ENCODE measurements around the gene SUN1. TPM values are rescaled to one million over a fixed set of nuclear protein-coding genes. Genes with fewer than 3 reads are reported as not detected.
A peak's percentile ranks its signal among the peaks of the same experiment; 100 is the strongest.

SUN1 gene
- total RNA-seq, 1 experiment from 2014 or later: 126 TPM

DNA sequence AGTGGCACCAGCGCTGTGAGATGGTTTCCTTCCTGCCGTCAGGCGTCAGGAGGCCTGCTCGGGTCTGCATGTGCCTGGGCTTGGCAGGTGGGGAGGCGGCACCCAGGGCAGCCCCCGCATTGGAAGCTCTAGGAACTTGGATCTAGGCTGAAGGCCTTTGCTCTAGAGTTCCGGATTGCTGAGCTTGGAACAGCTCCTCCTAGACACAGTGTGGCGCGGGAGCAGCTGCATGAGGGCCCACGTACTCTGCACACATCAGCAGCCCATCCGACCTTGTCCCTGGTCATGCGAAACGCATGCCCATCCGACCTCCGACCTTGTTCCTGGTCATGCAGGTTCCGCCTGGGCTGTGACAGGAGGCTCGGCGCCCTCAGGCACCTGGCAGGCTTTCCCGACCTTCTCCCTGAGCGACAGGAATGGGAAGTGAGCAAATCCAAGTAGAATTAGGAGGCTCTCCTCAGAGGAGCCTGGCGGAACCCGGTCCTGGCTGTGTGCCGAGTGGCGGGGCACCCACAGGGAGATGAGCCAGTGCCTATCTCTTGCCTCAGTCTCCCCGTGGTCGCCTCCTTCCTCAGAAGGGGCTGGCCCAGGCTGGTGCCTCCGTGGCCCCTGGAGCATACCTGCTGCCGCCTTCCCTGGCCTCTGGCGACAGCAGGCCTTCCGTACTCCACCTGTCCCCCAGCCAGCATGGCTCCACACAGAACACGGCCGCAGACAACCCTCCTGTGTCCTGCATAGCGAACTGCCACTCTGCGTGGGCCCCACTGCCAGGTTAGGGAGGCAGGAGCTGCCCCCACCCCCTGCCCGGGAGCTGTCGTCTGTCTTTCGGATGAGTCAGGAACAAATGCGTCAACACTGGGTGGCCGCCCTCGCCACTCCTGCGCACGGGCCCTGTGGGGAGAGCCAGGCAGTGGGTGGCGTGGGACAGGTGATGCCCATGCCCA lies 56.1 kb downstream of the SUN1 start:
- no peak for DNase-seq (ENCODE audit: unreplicated experiment)
- TF ChIP-seq, protein P1, sequence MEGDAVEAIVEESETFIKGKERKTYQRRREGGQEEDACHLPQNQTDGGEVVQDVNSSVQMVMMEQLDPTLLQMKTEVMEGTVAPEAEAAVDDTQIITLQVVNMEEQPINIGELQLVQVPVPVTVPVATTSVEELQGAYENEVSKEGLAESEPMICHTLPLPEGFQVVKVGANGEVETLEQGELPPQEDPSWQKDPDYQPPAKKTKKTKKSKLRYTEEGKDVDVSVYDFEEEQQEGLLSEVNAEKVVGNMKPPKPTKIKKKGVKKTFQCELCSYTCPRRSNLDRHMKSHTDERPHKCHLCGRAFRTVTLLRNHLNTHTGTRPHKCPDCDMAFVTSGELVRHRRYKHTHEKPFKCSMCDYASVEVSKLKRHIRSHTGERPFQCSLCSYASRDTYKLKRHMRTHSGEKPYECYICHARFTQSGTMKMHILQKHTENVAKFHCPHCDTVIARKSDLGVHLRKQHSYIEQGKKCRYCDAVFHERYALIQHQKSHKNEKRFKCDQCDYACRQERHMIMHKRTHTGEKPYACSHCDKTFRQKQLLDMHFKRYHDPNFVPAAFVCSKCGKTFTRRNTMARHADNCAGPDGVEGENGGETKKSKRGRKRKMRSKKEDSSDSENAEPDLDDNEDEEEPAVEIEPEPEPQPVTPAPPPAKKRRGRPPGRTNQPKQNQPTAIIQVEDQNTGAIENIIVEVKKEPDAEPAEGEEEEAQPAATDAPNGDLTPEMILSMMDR (IDR thresholded peaks at IDR 0.05; ENCODE audit: unreplicated experiment): no peak
- no TSS peak for BruUV-seq (replicated peaks)
- Mint-ChIP-seq H3K27ac (ENCODE audit: low read depth, unreplicated experiment) (no peak overlapping the region), H3K27me3 (ENCODE audit: insufficient read depth, unreplicated experiment) (no peaks in the 10 kb centered on the region), H3K4me3 (ENCODE audit: unreplicated experiment) (no peak overlapping the region), H3K4me1 (ENCODE audit: insufficient read depth, unreplicated experiment) (peaks cover 6% of the 10 kb centered on the region), H3K9me3 (ENCODE audit: unreplicated experiment) (no peaks in the 10 kb centered on the region), H3K36me3 (ENCODE audit: insufficient read depth, unreplicated experiment) (peaks cover 49% of the 10 kb centered on the region)
- intact Hi-C loops (cut with micrococcal nuclease): no loop called here
- POLR2A ChIA-PET: no interaction called here
- CTCF ChIA-PET: no interaction called here

DNA sequence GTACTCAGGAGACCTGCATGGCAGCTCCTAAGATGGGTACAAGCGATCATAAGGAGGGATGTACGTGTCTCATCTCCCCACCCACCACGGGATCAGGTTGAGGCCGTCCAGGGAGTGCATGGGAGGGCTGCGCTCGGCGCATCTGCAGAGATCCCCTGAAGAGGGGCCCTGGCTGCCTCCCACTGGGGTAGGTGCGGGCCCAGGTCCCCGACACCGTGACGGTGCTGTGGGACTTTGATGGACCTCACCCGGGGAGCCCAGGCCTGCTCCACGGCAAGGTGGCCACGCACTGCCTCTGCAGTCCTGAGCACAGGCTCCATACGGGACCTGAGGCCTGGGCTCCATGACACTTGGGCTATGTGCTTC lies 56.7 kb downstream of the SUN1 start:
- TF ChIP-seq, protein P1 (IDR thresholded peaks at IDR 0.05; ENCODE audit: unreplicated experiment): no peak
- Mint-ChIP-seq H3K4me1 (ENCODE audit: insufficient read depth, unreplicated experiment) (peaks cover 6% of the 10 kb centered on the region), H3K4me3 (ENCODE audit: unreplicated experiment) (no peak overlapping the region), H3K27ac (ENCODE audit: low read depth, unreplicated experiment) (no peak overlapping the region), H3K36me3 (ENCODE audit: insufficient read depth, unreplicated experiment) (peaks cover 49% of the 10 kb centered on the region), H3K9me3 (ENCODE audit: unreplicated experiment) (no peaks in the 10 kb centered on the region), H3K27me3 (ENCODE audit: insufficient read depth, unreplicated experiment) (no peaks in the 10 kb centered on the region)
- no TSS peak for BruUV-seq (replicated peaks)
- no peak for DNase-seq (ENCODE audit: unreplicated experiment)
- intact Hi-C loops (cut with micrococcal nuclease): no loop called here
- ChIA-PET CTCF (no interaction called here), POLR2A (no interaction called here)

DNA sequence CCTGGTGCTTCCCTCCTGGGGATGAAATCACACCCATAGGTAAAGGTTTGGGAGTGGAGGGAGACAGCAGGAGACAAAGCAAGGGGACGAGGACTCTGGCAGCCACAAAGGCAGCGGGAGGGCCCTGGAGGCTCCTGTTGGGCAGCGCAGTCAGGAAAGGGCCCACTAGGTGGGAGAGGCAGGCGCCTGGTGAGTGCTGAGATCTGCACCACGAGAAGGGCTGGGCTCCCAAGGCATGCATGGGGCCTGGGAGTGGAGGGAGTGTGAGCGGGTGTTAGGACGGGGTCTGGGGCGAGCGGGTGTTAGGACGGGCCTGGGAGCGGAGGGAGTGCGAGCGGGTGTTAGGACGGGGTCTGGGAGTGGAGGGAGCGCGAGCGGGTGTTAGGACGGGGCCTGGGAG lies 57.1 kb downstream of the SUN1 start:
- no peaks in the 10 kb centered on the region for H3K9me3 Mint-ChIP-seq (ENCODE audit: unreplicated experiment)
- ChIA-PET CTCF (no interaction called here), POLR2A (no interaction called here)
- no peaks in the 10 kb centered on the region for H3K27me3 Mint-ChIP-seq (ENCODE audit: insufficient read depth, unreplicated experiment)
- H3K27ac Mint-ChIP-seq (ENCODE audit: low read depth, unreplicated experiment): no peak overlapping the region
- no TSS peak for BruUV-seq (replicated peaks)
- H3K4me3 Mint-ChIP-seq (ENCODE audit: unreplicated experiment): no peak overlapping the region
- TF ChIP-seq, protein P1 (IDR thresholded peaks at IDR 0.05; ENCODE audit: unreplicated experiment): no peak
- peaks cover 49% of the 10 kb centered on the region for H3K36me3 Mint-ChIP-seq (ENCODE audit: insufficient read depth, unreplicated experiment)
- peaks cover 6% of the 10 kb centered on the region for H3K4me1 Mint-ChIP-seq (ENCODE audit: insufficient read depth, unreplicated experiment)
- intact Hi-C loops (cut with micrococcal nuclease): no loop called here
- no peak for DNase-seq (ENCODE audit: unreplicated experiment)

DNA sequence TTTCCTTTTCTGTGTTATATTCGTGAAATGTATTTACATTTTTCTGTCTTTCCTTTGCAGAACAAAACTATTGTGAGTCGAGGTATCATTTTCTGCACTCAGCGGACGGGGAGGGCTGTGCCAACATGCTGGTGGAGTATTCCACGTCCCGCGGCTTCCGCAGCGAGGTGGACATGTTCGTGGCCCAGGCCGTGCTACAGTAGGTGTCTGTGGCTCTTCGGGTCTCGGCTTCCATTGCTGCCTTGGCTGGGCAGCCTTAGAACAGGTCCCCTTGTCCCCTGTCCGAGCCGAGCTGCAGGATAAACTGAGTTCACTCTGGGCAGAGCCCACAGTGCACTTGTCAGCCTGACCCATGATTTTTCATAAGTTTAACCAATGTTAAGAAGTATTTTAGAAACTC lies 58.6 kb downstream of the SUN1 start:
- TF ChIP-seq, protein P1 (IDR thresholded peaks at IDR 0.05; ENCODE audit: unreplicated experiment): no peak
- intact Hi-C loops (cut with micrococcal nuclease): no loop called here
- Mint-ChIP-seq H3K36me3 (ENCODE audit: insufficient read depth, unreplicated experiment) (peaks cover 62% of the 10 kb centered on the region), H3K4me3 (ENCODE audit: unreplicated experiment) (no peak overlapping the region), H3K4me1 (ENCODE audit: insufficient read depth, unreplicated experiment) (peaks cover 6% of the 10 kb centered on the region), H3K27me3 (ENCODE audit: insufficient read depth, unreplicated experiment) (no peaks in the 10 kb centered on the region), H3K27ac (ENCODE audit: low read depth, unreplicated experiment) (peak overlapping the region; percentile 54), H3K9me3 (ENCODE audit: unreplicated experiment) (no peaks in the 10 kb centered on the region)
- POLR2A ChIA-PET: no interaction called here
- no peak for DNase-seq (ENCODE audit: unreplicated experiment)
- no TSS peak for BruUV-seq (replicated peaks)
- CTCF ChIA-PET: no interaction called here

Data from MCF 10A (cell line).